CD4-positive, alpha-beta T cell (primary cell): ENCODE measurements around the gene KLHL30. TPM values are rescaled to one million over a fixed set of nuclear protein-coding genes. Genes with fewer than 3 reads are reported as not detected.

Experiments
- ATAC-seq: fragments of 200-7000 bp; cut with Tn5 transposase; one replicate; pipeline ENCODE4 v1.10.0; 2022; ENCODE audit warnings: mild to moderate bottlenecking; ENCODE audit not compliant: poor library complexity
- CTCF ChIA-PET: fragments of 350-600 bp; sonication (Branson Sonifier 250); formaldehyde crosslinking; loops from one replicate; lab custom pipeline; 2021; ENCODE audit warnings: antibody characterized with exemption, inconsistent platforms; lab: Charles Lee
- POLR2A ChIA-PET: fragments of 350-600 bp; sonication (Branson Sonifier 250); formaldehyde crosslinking; loops from one replicate; lab custom pipeline; 2021; ENCODE audit warnings: antibody characterized with exemption, inconsistent platforms; lab: Charles Lee
- DNase-seq, 14 experiments: peaks; one replicate each; pipeline ENCODE4 v3.0.0-alpha.2; 2013 to 2020; ENCODE audit warnings: mixed read lengths in 2 of 14
- H3K27ac ChIP-seq, 2 donors: one replicate each; pipeline versions ENCODE4 v1.5.1 to v1.7.0; 2013; ENCODE audit warnings: low read length in 2 of 2, low read depth in 1 of 2, mild to moderate bottlenecking in 1 of 2
- H3K27me3 ChIP-seq, 2 experiments: 1 replicate in 1 of 2; 2 replicates in 1 of 2; pipeline versions ENCODE4 v1.6.1 to v1.7.0; 2013; ENCODE audit warnings: low read length in 2 of 2, control low read depth in 1 of 2, mild to moderate bottlenecking in 1 of 2, moderate library complexity in 1 of 2; ENCODE audit not compliant: insufficient read depth in 2 of 2, control insufficient read depth in 1 of 2
- H3K36me3 ChIP-seq: one replicate; pipeline ENCODE4 v1.6.1; 2013; ENCODE audit warnings: low read length, control low read depth; ENCODE audit not compliant: insufficient read depth
- H3K4me1 ChIP-seq: one replicate; pipeline ENCODE4 v1.6.1; 2013; ENCODE audit warnings: low read length, control low read depth; ENCODE audit not compliant: insufficient read depth
- H3K4me3 ChIP-seq: one replicate; pipeline ENCODE4 v1.5.1; 2013; ENCODE audit warnings: mild to moderate bottlenecking, low read length, moderate library complexity
- H3K9me3 ChIP-seq, 2 experiments: 1 replicate in 1 of 2; 2 replicates in 1 of 2; pipeline versions ENCODE4 v1.6.1 to v1.7.0; 2013; ENCODE audit warnings: low read length in 2 of 2, mild to moderate bottlenecking in 2 of 2, control low read depth in 1 of 2, moderate library complexity in 1 of 2; ENCODE audit not compliant: control insufficient read depth in 1 of 2, insufficient read depth in 1 of 2
- H3K27ac Mint-ChIP-seq: one replicate; pipeline ENCODE4 v1.8.0; 2020; ENCODE audit warnings: mixed read lengths
- H3K27me3 Mint-ChIP-seq: one replicate; pipeline ENCODE4 v1.8.0; 2021; ENCODE audit warnings: mixed read lengths
- H3K36me3 Mint-ChIP-seq: one replicate; pipeline ENCODE4 v1.8.0; 2021; ENCODE audit warnings: low read depth, mixed read lengths
- H3K4me1 Mint-ChIP-seq: one replicate; pipeline ENCODE4 v1.8.0; 2021; ENCODE audit warnings: low read depth, mixed read lengths
- H3K4me3 Mint-ChIP-seq: one replicate; pipeline ENCODE4 v1.8.0; 2020; ENCODE audit warnings: mild to moderate bottlenecking, mixed read lengths
- H3K9me3 Mint-ChIP-seq: one replicate; pipeline ENCODE4 v1.8.0; 2020; ENCODE audit warnings: mixed read lengths
- CTCF ChIP-seq: fragments of 200-600 bp; IDR thresholded peaks from one replicate; pipeline ENCODE4 v1.8.0; 2022; ENCODE audit warnings: antibody characterized with exemption, mild to moderate bottlenecking
- intact Hi-C, 2 experiments: fragments of 100-400 bp; cut with DNase I in 1 of 2; cut with micrococcal nuclease in 1 of 2; formaldehyde crosslinking; loops; one replicate each; pipeline versions ENCODE4 v1.15.1 to v1.9.0; 2023 to 2025; cut with DNase I, micrococcal nuclease
- total RNA-seq, 174 experiments: library from RNA in 2 of 174; stranded (reverse) in 2 of 174; gene quantifications; one replicate each; pipeline ENCODE4 v1.2.3 and lab custom pipeline; 2021 to 2026

KLHL30 gene
- total RNA-seq, 2 experiments from 2014 or later, result not detected

- H3K27ac Mint-ChIP-seq, result no peak overlapping the region
- H3K4me1 ChIP-seq, result peaks cover 18% of the 10 kb centered on the region
- H3K4me3 Mint-ChIP-seq, result peak overlapping the region; percentile 20
- peaks cover 17% of the 10 kb centered on the region for H3K4me1 Mint-ChIP-seq
- H3K9me3 ChIP-seq, result peaks cover 0 to 11% of the 10 kb centered on the region in 2 experiments
- no peaks in the 10 kb centered on the region for H3K36me3 ChIP-seq
- ATAC-seq, result no peak
- peaks cover 45% of the 10 kb centered on the region for H3K27me3 Mint-ChIP-seq
- peak; percentile 22 for TF ChIP-seq CTCF
- H3K36me3 Mint-ChIP-seq, result no peaks in the 10 kb centered on the region
- POLR2A ChIA-PET, result no interaction called here
- CTCF ChIA-PET, result no interaction called here
- H3K9me3 Mint-ChIP-seq, result no peaks in the 10 kb centered on the region
- intact Hi-C loops, result loop anchor here in 1 of 2 experiments (1.0 kb wide), 1 partner anchor 103 kb away; no protein-coding TSS in a partner anchor
- H3K27ac ChIP-seq, result no peak overlapping the region
- H3K27me3 ChIP-seq, result peaks cover 23 to 36% of the 10 kb centered on the region in 2 experiments
- peak in 2 of 14 experiments; percentile 15 to 25 for DNase-seq
- H3K4me3 ChIP-seq, result no peak overlapping the region
These were observed 22.0 kb downstream of the KLHL30 start for GRCh38 chr2:238160206-238161129.

DNA sequence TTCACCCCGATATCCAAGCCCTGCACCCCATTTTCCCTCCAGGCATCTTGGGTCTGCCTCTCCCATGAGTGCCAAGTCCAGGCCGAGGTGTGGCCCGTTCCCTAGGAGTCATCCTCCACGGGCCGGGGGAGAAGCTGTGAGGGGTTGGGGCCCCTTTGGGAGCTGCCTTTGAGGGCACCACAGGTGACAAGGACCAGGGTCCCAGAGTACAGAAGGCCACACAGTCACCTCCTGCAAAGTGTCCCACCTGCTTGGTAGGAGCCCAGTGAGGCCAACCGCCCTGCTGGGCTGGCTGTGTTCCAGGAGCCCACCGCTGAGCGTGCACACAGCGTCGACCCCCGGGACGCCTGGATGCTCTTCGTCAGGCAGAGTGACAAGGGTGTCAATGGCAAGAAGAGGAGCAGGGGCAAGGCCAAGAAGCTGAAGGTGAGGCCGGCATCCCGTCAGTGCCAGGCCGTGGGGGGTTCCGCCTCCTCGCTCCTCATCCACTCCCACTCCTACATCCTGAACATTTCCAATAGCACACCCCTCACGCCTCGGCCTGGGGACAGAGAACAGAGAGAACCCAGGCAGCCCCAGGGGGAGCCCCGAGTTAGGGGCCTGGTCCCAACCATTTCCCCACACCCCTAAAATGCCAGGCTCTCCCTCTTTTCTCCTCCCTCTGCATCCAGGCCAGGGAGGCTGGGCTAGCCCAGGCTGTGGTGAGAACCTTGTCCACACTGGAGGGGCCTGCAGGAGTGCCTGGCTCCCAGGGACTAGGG lies 23.0 kb downstream of the KLHL30 start:
- Histone ChIP-seq H3K27ac (no peak overlapping the region), H3K9me3 (peaks cover 0 to 11% of the 10 kb centered on the region in 2 experiments), H3K27me3 (peaks cover 23 to 36% of the 10 kb centered on the region in 2 experiments), H3K4me3 (no peak overlapping the region), H3K4me1 (peaks cover 18% of the 10 kb centered on the region), H3K36me3 (no peaks in the 10 kb centered on the region)
- no peak for TF ChIP-seq CTCF
- no peak overlapping the region for H3K27ac Mint-ChIP-seq
- H3K4me1 Mint-ChIP-seq, result peaks cover 17% of the 10 kb centered on the region
- POLR2A ChIA-PET, result no interaction called here
- intact Hi-C loops, result no loop called here
- CTCF ChIA-PET, result no interaction called here
- no peak overlapping the region for H3K4me3 Mint-ChIP-seq
- H3K9me3 Mint-ChIP-seq, result no peaks in the 10 kb centered on the region
- ATAC-seq (no peak), DNase-seq (no peak)
- H3K27me3 Mint-ChIP-seq, result peaks cover 45% of the 10 kb centered on the region
- H3K36me3 Mint-ChIP-seq, result no peaks in the 10 kb centered on the region

- Mint-ChIP-seq H3K9me3 (no peaks in the 10 kb centered on the region), H3K4me3 (no peak overlapping the region), H3K36me3 (peaks cover under 1% of the 10 kb centered on the region), H3K27me3 (peaks cover 45% of the 10 kb centered on the region), H3K4me1 (peaks cover 17% of the 10 kb centered on the region), H3K27ac (no peak overlapping the region)
- Histone ChIP-seq H3K27me3 (peaks cover 23 to 36% of the 10 kb centered on the region in 2 experiments), H3K36me3 (no peaks in the 10 kb centered on the region), H3K27ac (no peak overlapping the region), H3K4me3 (no peak overlapping the region), H3K4me1 (peaks cover 18% of the 10 kb centered on the region), H3K9me3 (peaks cover 0 to 11% of the 10 kb centered on the region in 2 experiments)
- ChIA-PET POLR2A (no interaction called here), CTCF (no interaction called here)
- no peak for ATAC-seq
- DNase-seq, result no peak
- intact Hi-C loops, result no loop called here
- TF ChIP-seq CTCF, result no peak
These were observed 23.9 kb downstream of the KLHL30 start for GRCh38 chr2:238162251-238162845.
